H1 (cell line): ENCODE data around the gene TFF3. TPM values are rescaled to one million over a fixed set of nuclear protein-coding genes. Genes with fewer than 3 reads are reported as not detected.

Source experiments
- CTCF ChIA-PET: fragments of 300-600 bp; sonication (Branson Sonifier 250); formaldehyde crosslinking; loops from one replicate; lab custom pipeline; 2021; ENCODE audit not compliant: partially characterized antibody; lab: Charles Lee
- POLR2A ChIA-PET: fragments of 300-600 bp; sonication (Branson Sonifier 250); formaldehyde crosslinking; loops from one replicate; lab custom pipeline; 2021; ENCODE audit warnings: inconsistent platforms; ENCODE audit not compliant: partially characterized antibody; lab: Charles Lee
- DNase-seq, 2 experiments: peaks; one replicate each; pipeline versions ENCODE4 v3.0.0 to v3.0.0-alpha.2; 2010 to 2022; ENCODE audit warnings: low spot score in 2 of 2, low read depth in 1 of 2, mixed read lengths in 1 of 2
- FAIRE-seq: peaks from 2 replicates; lab custom pipeline; 2011; peaks lifted over from hg19 to GRCh38; lab: Jason Lieb, UNC
- H2AFZ ChIP-seq: 2 replicates; pipeline ENCODE4 v1.8.1; 2012; ENCODE audit warnings: low read length, inconsistent platforms
- H2AK5ac ChIP-seq: 2 replicates; pipeline ENCODE4 v1.6.1; 2013; ENCODE audit warnings: low read depth, low read length
- H2BK120ac ChIP-seq: replicated peaks from 2 replicates; pipeline ENCODE3; 2013; ENCODE audit warnings: low read depth, low read length, inconsistent platforms
- H2BK12ac ChIP-seq: 2 replicates; pipeline ENCODE4 v1.6.1; 2013; ENCODE audit warnings: low read depth, low read length
- H2BK15ac ChIP-seq: 2 replicates; pipeline ENCODE4 v1.6.1; 2013; ENCODE audit warnings: low read length
- H2BK20ac ChIP-seq: 2 replicates; pipeline ENCODE4 v1.6.1; 2013; ENCODE audit warnings: low read length
- H2BK5ac ChIP-seq: 2 replicates; pipeline ENCODE4 v1.6.1; 2013; ENCODE audit warnings: low read depth, low read length
- H3K14ac ChIP-seq: 2 replicates; pipeline ENCODE4 v1.6.1; 2013; ENCODE audit warnings: inconsistent platforms; ENCODE audit not compliant: insufficient read length
- H3K18ac ChIP-seq: 2 replicates; pipeline ENCODE4 v1.6.1; 2013; ENCODE audit warnings: low read length; ENCODE audit errors: extremely low read depth
- H3K23ac ChIP-seq: 2 replicates; pipeline ENCODE4 v1.6.1; 2013; ENCODE audit warnings: inconsistent platforms; ENCODE audit not compliant: insufficient read length
- H3K23me2 ChIP-seq: 2 replicates; pipeline ENCODE4 v1.6.1; 2013; ENCODE audit warnings: low read depth, low read length
- H3K27ac ChIP-seq: 2 replicates; pipeline ENCODE4 v1.6.1; 2011; ENCODE audit warnings: low read depth, low read length, inconsistent platforms
- H3K27me3 ChIP-seq, 4 experiments: replicated peaks in 1 of 4; 1 replicate in 1 of 4; 2 replicates in 3 of 4; pipeline versions ENCODE4 v1.6.1 to v1.8.1; 2011 to 2013; ENCODE audit warnings: low read length in 3 of 4, mild to moderate bottlenecking in 3 of 4, inconsistent platforms in 2 of 4, mixed read lengths in 2 of 4, moderate library complexity in 1 of 4; ENCODE audit not compliant: control insufficient read depth in 3 of 4, insufficient read depth in 3 of 4; ENCODE audit errors: extremely low read depth in 1 of 4
- H3K36me3 ChIP-seq, 4 experiments: 2 replicates each; pipeline versions ENCODE4 v1.6.1 to v1.8.1; 2011 to 2013; ENCODE audit warnings: mild to moderate bottlenecking in 4 of 4, low read length in 3 of 4, moderate library complexity in 2 of 4, control low read depth in 1 of 4, inconsistent platforms in 1 of 4; ENCODE audit not compliant: insufficient read depth in 4 of 4, control insufficient read depth in 2 of 4
- H3K4ac ChIP-seq: replicated peaks from 2 replicates; pipeline ENCODE3; 2013; ENCODE audit warnings: low read length, low read depth, mixed read lengths, inconsistent platforms; ENCODE audit not compliant: insufficient read length
- H3K4me1 ChIP-seq, 4 experiments: replicated peaks in 1 of 4; 1 replicate in 1 of 4; 2 replicates in 3 of 4; pipeline versions ENCODE4 v1.6.1 to v1.8.1; 2011 to 2013; ENCODE audit warnings: low read length in 3 of 4, inconsistent platforms in 2 of 4, mixed read lengths in 1 of 4; ENCODE audit not compliant: insufficient read depth in 4 of 4, control insufficient read depth in 3 of 4
- H3K4me2 ChIP-seq, 2 experiments: 2 replicates each; pipeline versions ENCODE4 v1.6.1 to v1.8.1; 2011 to 2013; ENCODE audit warnings: low read depth in 2 of 2, low read length in 2 of 2, control low read depth in 1 of 2, inconsistent platforms in 1 of 2, mild to moderate bottlenecking in 1 of 2; ENCODE audit not compliant: insufficient read depth in 1 of 2
- H3K4me3 ChIP-seq, 4 experiments: fragments of 200-600, 300-600 bp in 1 of 4; sonication (generic), shearing (Covaris generic), sonication (Bioruptor Twin) in 1 of 4; 2 replicates each; pipeline versions ENCODE4 v1.5.1 to v1.8.1; 2011 to 2016; ENCODE audit warnings: low read length in 4 of 4, low read depth in 3 of 4, control low read depth in 2 of 4, inconsistent platforms in 2 of 4, mild to moderate bottlenecking in 2 of 4, mixed read lengths in 1 of 4, moderate library complexity in 1 of 4; ENCODE audit not compliant: insufficient read depth in 2 of 4; ENCODE audit errors: extremely low read depth in 1 of 4
- H3K56ac ChIP-seq: replicated peaks from 2 replicates; pipeline ENCODE3; 2013; ENCODE audit warnings: low read depth, mild to moderate bottlenecking, mixed read lengths, low read length, inconsistent platforms; ENCODE audit not compliant: insufficient read length
- H3K79me1 ChIP-seq: 2 replicates; pipeline ENCODE4 v1.6.1; 2013; ENCODE audit warnings: low read depth, low read length, control low read depth
- H3K79me2 ChIP-seq, 2 experiments: 2 replicates each; pipeline versions ENCODE4 v1.6.1 to v1.8.1; 2012 to 2013; ENCODE audit warnings: low read length in 2 of 2, mild to moderate bottlenecking in 2 of 2, inconsistent platforms in 1 of 2; ENCODE audit not compliant: insufficient read depth in 2 of 2, control insufficient read depth in 1 of 2
- H3K9ac ChIP-seq, 4 experiments: replicated peaks in 1 of 4; 1 replicate in 1 of 4; 2 replicates in 3 of 4; pipeline versions ENCODE4 v1.6.1 to v1.8.1; 2011 to 2013; ENCODE audit warnings: low read depth in 3 of 4, low read length in 3 of 4, control low read depth in 2 of 4, mild to moderate bottlenecking in 2 of 4, moderate library complexity in 2 of 4, inconsistent platforms in 1 of 4; ENCODE audit errors: extremely low read depth in 1 of 4
- H3K9me3 ChIP-seq, 2 experiments: 2 replicates each; pipeline versions ENCODE4 v1.6.1 to v1.8.1; 2012 to 2013; ENCODE audit warnings: mild to moderate bottlenecking in 2 of 2, moderate library complexity in 2 of 2, control low read depth in 1 of 2, inconsistent platforms in 1 of 2, low read depth in 1 of 2, low read length in 1 of 2, mixed read lengths in 1 of 2; ENCODE audit not compliant: insufficient read depth in 2 of 2
- H4K20me1 ChIP-seq, 2 experiments: replicated peaks in 1 of 2; 2 replicates each; pipeline versions ENCODE3 to v1.8.1; 2011 to 2013; ENCODE audit warnings: inconsistent platforms in 2 of 2, low read length in 2 of 2, mild to moderate bottlenecking in 1 of 2; ENCODE audit not compliant: insufficient read depth in 2 of 2, control insufficient read depth in 1 of 2
- H4K5ac ChIP-seq: 2 replicates; pipeline ENCODE4 v1.6.1; 2013; ENCODE audit warnings: low read length, low read depth, mixed read lengths, inconsistent platforms; ENCODE audit not compliant: insufficient read length
- H4K8ac ChIP-seq: 2 replicates; pipeline ENCODE4 v1.8.0; 2013; ENCODE audit warnings: mild to moderate bottlenecking, moderate library complexity, low read length, inconsistent platforms; ENCODE audit not compliant: insufficient read depth; ENCODE audit errors: extremely low read depth
- H4K91ac ChIP-seq: replicated peaks from 2 replicates; pipeline ENCODE3; 2013; ENCODE audit warnings: low read length, mixed read lengths, inconsistent platforms; ENCODE audit not compliant: insufficient read length
- CTBP2 ChIP-seq: IDR thresholded peaks from 2 replicates; pipeline ENCODE4 v1.7.0; 2011; ENCODE audit warnings: borderline replicate concordance, mild to moderate bottlenecking, moderate library complexity, mixed read lengths, low read length; ENCODE audit not compliant: insufficient read depth, insufficient read length
- EGR1 ChIP-seq: IDR thresholded peaks from 2 replicates; pipeline ENCODE4 v1.6.1; 2011; ENCODE audit warnings: low read depth, low read length, borderline replicate concordance
- EP300 ChIP-seq, 2 experiments: IDR thresholded peaks; 1 replicate in 1 of 2; 2 replicates in 1 of 2; pipeline ENCODE4 v1.6.1; 2011 to 2012; ENCODE audit warnings: low read depth in 2 of 2, low read length in 2 of 2, mild to moderate bottlenecking in 2 of 2, borderline replicate concordance in 1 of 2, inconsistent platforms in 1 of 2, moderate library complexity in 1 of 2
- JUN ChIP-seq: IDR thresholded peaks from 2 replicates; pipeline ENCODE4 v1.6.1; 2011; ENCODE audit warnings: low read depth, mild to moderate bottlenecking, improper control_type of control experiment, low read length
- POU5F1 ChIP-seq: IDR thresholded peaks from 2 replicates; pipeline ENCODE4 v1.6.1; 2011; ENCODE audit warnings: low read depth, mild to moderate bottlenecking, low read length, moderate library complexity
- RAD21 ChIP-seq, 2 experiments: IDR thresholded peaks in 1 of 2; conservative IDR thresholded peaks in 1 of 2; 2 replicates each; pipeline ENCODE4 v1.6.1; 2011; ENCODE audit warnings: low read depth in 2 of 2, low read length in 2 of 2, improper control_type of control experiment in 1 of 2, inconsistent platforms in 1 of 2, mild to moderate bottlenecking in 1 of 2, moderate library complexity in 1 of 2
- RNF2 ChIP-seq: fragments of 200-900, 300-1000 bp; sonication (generic); IDR thresholded peaks from 2 replicates; pipeline ENCODE4 v1.7.1; 2016; ENCODE audit warnings: borderline replicate concordance, low read depth, mild to moderate bottlenecking, antibody characterized with exemption, low read length; ENCODE audit not compliant: poor library complexity, severe bottlenecking; ENCODE audit errors: missing control alignments
- SIRT6 ChIP-seq: IDR thresholded peaks from one replicate; pipeline ENCODE4 v1.7.1; 2012; ENCODE audit warnings: low read length, inconsistent platforms
- SIX5 ChIP-seq: IDR thresholded peaks from 2 replicates; pipeline ENCODE4 v1.6.1; 2011; ENCODE audit warnings: mild to moderate bottlenecking, low read depth, low read length
- ZNF274 ChIP-seq: IDR thresholded peaks from 2 replicates; pipeline ENCODE4 v1.7.0; 2012; ENCODE audit warnings: low read length, borderline replicate concordance; ENCODE audit errors: extremely low read depth
- WGBS, 2 experiments: shearing (Covaris generic) in 1 of 2; methylation state at CpG; one replicate each; pipeline versions ENCODE4 v1.1.6 to v1.1.7; 2013 to 2015; ENCODE audit warnings: low lambda C conversion rate in 2 of 2, mixed read lengths in 2 of 2, inconsistent platforms in 1 of 2, low coverage in 1 of 2, missing lambda C conversion rate in 1 of 2; ENCODE audit not compliant: insufficient replicate concordance in 2 of 2, insufficient coverage in 1 of 2, insufficient read length in 1 of 2; ENCODE audit errors: extremely low coverage in 1 of 2, missing lambda C conversion rate in 1 of 2; 5-methylcytosine and 5-hydroxymethylcytosine counted together
- polyA plus RNA-seq, 7 experiments: library from polyadenylated mRNA; depleted of rRNA in 3 of 7; stranded (reverse) in 5 of 7; unstranded in 2 of 7; fragments of >200 nt in 5 of 7; fragments of 200-250 nt in 2 of 7; gene quantifications; 1 replicate in 5 of 7; 2 replicates in 1 of 7; 4 replicates in 1 of 7; pipeline versions ENCODE4 v1.2.1 to v1.2.3, GENCODE V29; 2011 to 2013; ENCODE audit warnings: missing spikeins in 2 of 7, mixed read lengths in 2 of 7
- total RNA-seq: library from RNA; stranded (reverse); fragmentation: NEBNext Ultra II Directional; extraction: Animal tissue kit (Norgen Biotek cat#: 25700); gene quantifications from 2 replicates; pipeline ENCODE4 v1.2.1, GENCODE V29; 2021
- TF ChIP-seq, protein P1 (sequence below): IDR thresholded peaks from 2 replicates; pipeline ENCODE4 v1.6.1; 2012; ENCODE audit warnings: low read length, inconsistent platforms

The TFF3 gene
- total and polyA plus RNA-seq, 2 of the 8 experiments (the other 6 are each of a cell fraction or from before 2014, with no cell fraction given) = 1.7 to 6.7 TPM

GRCh38 chr21:42298237-42298636 lies 17.0 kb downstream of the TFF3 start:
- WGBS, 2 experiments = 78% methylated on average over 6 of the region's 6 CpGs; no CpG with 5 or more reads in 1 of the 2 experiments
- Histone ChIP-seq H2BK20ac (no peak overlapping the region), H3K79me1 (peaks cover 3% of the 10 kb centered on the region; the same call in 1 of the 2 replicates), H3K23me2 (peaks cover 5% of the 10 kb centered on the region; the same call in 1 of the 2 replicates), H3K4me3 (no peak overlapping the region), H2BK120ac (no peak overlapping the region), H2BK5ac (no peak overlapping the region), H4K8ac (no peak overlapping the region), H2BK15ac (no peak overlapping the region), H2AK5ac (no peak overlapping the region), H2AFZ (no peak overlapping the region), H3K4me2 (no peak overlapping the region), H3K9ac (no peak overlapping the region), H3K9me3 (no peaks in the 10 kb centered on the region), H3K79me2 (no peaks in the 10 kb centered on the region), H3K18ac (no peak overlapping the region), H2BK12ac (no peak overlapping the region), H4K5ac (no peak overlapping the region), H4K20me1 (peaks cover 0 to 5% of the 10 kb centered on the region in 2 experiments), H4K91ac (no peak overlapping the region), H3K14ac (no peak overlapping the region), H3K4me1 (no peaks in the 10 kb centered on the region), H3K56ac (no peak overlapping the region), H3K4ac (no peak overlapping the region), H3K23ac (no peak overlapping the region), H3K27ac (no peak overlapping the region), H3K27me3 (no peaks in the 10 kb centered on the region), H3K36me3 (no peaks in the 10 kb centered on the region)
- FAIRE-seq (no peak), DNase-seq (no peak)
- CTCF ChIA-PET = interaction anchor here (0.7 to 6.5 kb wide), 4 partner anchors 10 to 46 kb away, joined by 3 to 36 read pairs (median 4); no protein-coding TSS in a partner anchor
- POLR2A ChIA-PET = no interaction called here
- TF ChIP-seq SIX5 (no peak), POU5F1 (no peak), CTBP2 (no peak), ZNF274 (no peak), EP300 (IDR thresholded peaks at IDR 0.05; ENCODE audit: borderline replicate concordance in 1 of 2, low read depth in 2 of 2, low read length in 2 of 2) (no peak), JUN (no peak), SIRT6 (no peak), EGR1 (no peak), RNF2 (no peak), RAD21 (IDR thresholded peaks at IDR 0.05 in 1 of 2, conservative IDR thresholded peaks at IDR 0.05 in 1 of 2; ENCODE audit: low read depth in 2 of 2, low read length in 2 of 2) (no peak)
- TF ChIP-seq, protein P1, sequence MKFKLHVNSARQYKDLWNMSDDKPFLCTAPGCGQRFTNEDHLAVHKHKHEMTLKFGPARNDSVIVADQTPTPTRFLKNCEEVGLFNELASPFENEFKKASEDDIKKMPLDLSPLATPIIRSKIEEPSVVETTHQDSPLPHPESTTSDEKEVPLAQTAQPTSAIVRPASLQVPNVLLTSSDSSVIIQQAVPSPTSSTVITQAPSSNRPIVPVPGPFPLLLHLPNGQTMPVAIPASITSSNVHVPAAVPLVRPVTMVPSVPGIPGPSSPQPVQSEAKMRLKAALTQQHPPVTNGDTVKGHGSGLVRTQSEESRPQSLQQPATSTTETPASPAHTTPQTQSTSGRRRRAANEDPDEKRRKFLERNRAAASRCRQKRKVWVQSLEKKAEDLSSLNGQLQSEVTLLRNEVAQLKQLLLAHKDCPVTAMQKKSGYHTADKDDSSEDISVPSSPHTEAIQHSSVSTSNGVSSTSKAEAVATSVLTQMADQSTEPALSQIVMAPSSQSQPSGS = no peak
